8988T (cell line): ENCODE data around the gene PROX2.

Source experiments
- DNase-seq: peaks from one replicate; pipeline ENCODE4 v3.0.0; 2011

Gene PROX2

DNA sequence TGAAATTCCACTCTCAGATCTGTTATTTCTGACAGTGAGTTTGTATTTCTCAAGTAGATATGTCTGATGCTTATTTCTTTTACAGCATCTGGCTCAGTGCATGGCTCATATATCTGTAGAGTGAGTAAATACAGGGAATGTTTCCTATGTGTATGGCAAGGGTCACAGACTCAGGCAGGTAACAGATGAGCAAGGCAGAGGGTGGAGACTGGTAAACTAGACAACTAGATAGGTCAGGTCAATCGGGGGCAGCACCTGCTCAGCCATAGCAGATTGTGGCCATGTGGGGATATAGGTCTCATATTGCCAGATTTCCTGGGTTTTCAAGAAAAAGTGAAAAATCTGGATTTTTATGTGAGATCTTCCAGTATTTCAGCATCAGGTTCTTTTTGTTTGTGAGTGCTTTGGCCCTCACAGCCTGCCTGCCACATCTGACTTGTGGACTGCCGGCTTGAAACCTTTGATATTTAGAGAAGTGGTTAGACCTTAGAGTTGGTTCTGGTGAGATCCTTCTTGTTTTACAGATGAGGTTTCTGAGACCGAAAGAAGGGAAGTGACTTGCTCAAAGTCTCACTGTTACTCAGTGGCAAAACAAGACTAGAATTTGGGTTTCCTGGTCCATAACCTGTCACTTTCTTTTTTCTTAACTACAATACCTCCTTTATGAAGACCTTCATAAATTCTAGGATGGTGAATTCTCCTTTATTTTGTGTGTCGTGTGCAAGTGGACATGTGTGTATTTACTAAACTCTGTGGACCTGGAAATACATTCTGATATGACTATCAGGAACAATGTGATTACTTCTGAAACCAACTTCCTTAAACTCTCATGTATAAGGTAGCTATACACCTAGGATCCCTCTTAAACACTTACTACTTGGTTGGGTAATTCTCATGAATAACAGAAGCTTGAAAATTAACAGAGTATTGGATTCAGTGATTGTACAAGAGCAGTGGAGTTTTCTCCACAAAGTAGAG is 34.4 kb downstream of the PROX2 start:
- DNase-seq: no peak

DNA sequence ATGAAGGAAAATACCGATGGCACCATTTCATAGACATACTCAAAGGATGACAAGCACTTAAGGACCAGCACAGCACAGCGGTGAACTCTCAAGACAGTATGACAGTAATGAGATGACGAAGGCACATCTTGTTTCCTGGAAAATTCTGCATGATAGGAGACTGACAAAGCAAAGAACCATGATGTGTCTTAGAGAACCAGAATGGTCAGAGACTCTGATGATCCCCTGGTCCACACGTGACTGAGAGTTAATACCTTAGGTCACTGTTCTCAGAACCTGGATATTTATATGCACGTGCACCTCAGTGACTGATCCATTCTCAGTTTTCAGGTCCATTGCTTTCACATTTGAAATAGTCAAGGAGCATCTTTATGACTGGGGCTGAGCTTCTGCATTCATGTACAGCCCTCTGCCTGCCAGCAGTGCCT is 35.3 kb downstream of the PROX2 start:
- DNase-seq: no peak

DNA sequence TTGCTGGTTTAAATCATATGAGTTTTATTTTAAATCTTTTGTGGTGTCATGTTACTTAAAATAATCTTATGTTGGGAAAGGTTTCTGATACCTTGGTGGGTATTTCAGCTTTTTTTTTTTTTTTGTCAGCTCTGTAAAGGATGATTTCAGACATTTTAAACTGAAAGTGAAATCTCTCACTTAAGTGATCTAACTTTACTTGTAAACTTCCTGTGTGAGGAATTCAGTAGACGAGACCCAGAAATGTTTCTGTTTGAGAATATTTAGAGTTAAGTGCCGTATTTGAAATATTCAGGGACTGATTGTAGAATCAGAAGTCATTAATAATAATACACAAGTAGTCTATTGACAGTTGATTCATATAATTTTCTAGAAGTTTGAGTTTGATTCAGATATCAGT is 37.8 kb downstream of the PROX2 start:
- DNase-seq: no peak

DNA sequence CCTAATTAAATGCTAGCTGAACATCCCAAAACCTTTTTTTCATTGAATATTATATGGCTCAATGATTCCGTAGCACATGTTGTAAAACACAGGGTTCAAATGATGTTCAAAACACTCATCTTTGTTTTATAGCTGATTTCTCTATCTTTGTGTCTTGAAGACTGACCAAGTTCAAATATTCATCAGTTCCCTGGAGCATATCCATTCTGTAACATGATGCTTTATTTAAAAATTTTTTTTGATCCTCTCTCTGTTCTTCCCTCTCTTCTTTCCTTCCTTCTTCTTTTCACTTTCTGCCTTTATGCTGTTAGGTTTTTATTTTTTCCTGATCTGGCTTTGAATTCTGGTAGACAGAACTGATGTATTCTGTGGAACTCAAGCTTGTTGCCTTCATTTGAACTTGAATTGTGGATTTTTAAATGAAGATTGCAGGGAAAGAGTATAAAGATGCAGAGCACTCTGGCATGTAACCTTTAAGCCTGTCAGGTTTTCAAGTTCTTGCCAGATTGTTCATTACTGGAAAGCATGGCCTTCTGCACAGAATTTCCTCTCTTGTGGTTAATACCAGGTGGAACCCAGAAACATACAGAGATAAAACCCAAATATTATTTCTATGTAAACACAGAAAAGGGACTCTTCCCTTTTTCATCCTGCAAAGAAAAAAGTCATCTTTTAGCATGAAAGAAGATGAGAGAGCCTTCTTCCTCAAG is 39.5 kb downstream of the PROX2 start:
- DNase-seq: no peak

DNA sequence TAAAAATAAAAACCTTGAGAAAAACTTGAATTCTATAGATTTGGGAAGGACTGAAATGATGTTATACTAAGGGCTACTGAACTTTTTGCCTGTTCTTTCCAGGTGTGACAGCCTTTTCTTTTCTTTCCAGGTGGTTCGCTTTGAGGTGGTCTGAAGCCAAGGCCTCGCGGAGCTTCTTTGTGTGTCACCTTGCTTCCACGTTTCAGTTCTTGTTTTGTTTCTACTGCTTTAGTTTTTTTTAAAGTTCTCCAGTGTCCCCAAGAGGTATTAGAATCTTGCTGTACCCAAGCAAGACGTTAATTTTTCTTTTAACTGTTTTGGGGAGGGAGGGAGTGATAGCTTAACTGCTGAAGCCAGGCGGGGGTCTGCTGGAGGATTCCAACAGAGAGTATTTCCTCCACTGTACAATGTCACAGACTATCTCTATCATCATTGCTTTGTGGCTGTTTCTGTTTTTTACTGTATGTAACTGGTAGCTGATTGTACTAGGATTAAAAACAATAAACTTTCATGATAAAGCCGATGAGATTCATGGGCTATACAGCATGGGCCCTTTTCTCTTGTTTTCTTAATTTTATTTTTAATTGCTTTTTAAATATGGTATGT is 40.2 kb downstream of the PROX2 start:
- no peak for DNase-seq

DNA sequence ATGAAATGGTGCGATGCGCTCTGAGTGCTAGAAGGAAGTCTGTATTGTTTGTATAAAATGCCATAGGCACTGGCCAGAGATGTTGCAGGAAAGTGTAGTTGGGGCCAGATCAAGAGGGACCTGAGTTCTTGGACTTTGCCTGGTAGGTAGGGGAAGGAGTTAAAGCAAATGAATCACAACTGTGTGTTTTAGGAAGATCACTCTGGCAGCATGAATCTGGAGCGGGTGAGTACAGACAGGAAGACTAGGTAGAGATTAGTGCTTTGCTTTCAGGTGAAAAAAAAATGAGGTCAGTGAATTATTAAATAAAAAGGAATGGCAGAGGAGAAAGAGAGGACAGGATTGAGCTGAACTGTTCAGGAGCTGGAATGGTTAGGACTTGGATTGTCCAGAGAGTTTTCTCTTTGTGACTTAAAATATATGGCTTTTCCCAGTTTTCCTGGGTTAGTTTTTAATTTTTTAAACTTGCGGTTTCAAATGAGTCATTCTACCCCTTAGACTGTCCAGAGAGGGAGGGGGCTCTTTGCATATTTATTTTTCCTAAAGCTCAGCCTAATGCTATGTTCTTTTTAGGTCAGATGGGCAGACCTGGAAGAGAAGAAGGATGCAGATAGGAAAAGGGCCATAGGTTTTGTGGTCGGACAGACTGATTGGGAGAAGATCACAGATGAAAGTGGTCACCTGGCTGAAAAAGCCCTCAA is 41.1 kb downstream of the PROX2 start:
- DNase-seq: no peak

DNA sequence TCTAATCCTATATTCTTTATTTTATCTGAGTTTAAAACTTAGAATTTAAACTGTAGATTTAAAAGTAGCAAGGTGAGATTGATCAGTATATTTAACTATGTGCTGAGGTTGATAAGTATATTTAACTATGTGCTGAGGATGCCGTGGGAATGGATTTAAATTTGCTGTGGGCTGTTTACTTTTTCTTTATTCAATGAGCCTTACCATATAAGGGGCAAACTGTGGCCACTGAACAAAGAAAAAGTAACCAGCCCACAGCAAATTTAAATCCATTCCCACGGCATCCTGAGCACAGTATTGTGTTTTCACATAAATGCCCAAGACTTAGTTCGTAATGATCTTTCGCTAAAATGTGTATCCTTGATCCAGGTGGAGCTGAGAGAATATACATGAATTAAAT is 43.1 kb downstream of the PROX2 start:
- DNase-seq: no peak

DNA sequence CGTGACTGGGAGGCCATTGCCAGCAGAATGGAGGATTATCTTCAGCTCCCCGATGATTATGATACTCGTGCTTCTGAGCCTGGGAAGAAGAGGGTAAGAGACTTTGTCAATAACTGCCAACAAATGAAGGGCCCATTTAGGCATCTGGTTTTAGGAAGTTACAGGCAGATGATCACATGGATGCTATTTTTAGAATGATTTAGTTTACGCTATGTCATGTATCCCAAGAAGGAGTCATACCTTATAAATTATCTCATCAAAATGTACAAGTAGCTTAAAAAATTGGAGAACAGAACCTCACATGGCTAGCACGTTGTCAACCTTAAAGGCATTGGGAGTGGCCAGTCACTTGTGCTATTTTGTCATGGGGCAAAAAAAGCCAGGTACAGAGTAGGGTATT is 46.7 kb downstream of the PROX2 start:
- no peak for DNase-seq

DNA sequence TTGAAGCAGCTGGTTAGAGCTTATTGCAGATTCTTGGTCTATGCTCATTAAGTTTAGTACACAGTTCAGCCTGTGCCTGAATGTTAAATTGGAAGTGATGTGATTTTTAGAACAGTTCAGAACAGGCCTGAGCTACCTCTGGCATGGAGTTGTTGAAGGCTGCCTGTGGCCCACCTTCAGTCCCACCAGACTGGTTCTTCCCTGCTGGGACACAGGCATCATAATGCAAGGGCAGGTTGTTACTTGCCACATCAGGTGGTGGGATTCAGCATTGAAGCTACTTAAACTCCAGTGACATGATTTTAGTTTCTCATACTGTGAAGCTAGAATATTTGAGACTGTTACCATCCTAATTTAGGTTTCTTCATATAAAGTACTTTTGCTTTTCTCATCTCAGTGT is 49.4 kb downstream of the PROX2 start:
- no peak for DNase-seq
